GM21619 (cell line): ENCODE results near the gene LEMD2.

ENCODE experiments used
- ATAC-seq: cut with Tn5 transposase; IDR thresholded peaks from one replicate; pipeline ENCODE4 v1.9.1; 2021; ENCODE audit not compliant: unreplicated experiment

Gene LEMD2

GRCh38 chr6:33820243-33820642, 31.3 kb upstream of the LEMD2 start:
- no peak for ATAC-seq

DNA sequence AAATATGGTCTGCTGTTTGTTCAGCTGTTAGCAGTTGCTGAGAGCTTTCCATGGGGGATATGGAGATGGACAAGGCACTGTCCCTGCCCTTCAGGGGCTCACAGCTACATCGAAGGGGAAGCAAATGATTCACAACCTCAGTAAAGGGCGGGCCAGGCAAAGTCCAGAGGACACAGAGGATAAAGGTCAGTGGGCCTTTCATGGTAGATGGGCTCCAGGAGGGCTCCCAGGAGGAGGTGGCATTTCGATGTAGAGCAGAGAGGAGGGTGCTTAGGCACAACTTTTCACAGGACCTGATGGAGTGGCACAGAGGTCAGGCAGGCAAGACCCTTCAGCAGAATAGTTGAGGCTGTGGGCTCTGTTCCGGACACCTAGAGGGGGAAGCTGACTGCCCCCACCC, 30.1 kb upstream of the LEMD2 start:
- ATAC-seq = no peak

- no peak for ATAC-seq
Observed at GRCh38 chr6:33818293-33818692, 29.4 kb upstream of the LEMD2 start.

GRCh38 chr6:33817489-33817888, 28.6 kb upstream of the LEMD2 start:
- no peak for ATAC-seq

DNA sequence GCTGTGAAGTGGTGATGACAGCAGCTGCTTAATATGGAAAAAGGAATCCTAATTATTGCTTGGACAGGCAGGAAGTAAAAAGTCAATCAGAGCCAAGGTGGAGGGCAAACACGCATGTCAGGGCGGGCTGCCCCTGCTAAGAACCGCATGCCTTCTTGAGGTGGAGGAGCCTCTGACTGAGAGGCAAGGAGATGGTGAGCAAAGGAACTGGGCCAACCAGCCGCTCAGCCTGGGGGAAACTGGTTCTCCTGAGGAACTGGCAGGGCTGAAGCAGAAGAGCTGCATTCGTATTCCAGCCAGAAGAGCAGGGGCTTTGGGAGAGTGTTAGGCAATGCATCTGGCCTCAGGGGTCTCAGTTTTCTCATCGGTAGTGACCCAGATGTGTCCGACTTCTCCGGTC, 28.0 kb upstream of the LEMD2 start:
- no peak for ATAC-seq

- ATAC-seq = no peak
Observed at GRCh38 chr6:33815854-33816253, 26.9 kb upstream of the LEMD2 start.

DNA sequence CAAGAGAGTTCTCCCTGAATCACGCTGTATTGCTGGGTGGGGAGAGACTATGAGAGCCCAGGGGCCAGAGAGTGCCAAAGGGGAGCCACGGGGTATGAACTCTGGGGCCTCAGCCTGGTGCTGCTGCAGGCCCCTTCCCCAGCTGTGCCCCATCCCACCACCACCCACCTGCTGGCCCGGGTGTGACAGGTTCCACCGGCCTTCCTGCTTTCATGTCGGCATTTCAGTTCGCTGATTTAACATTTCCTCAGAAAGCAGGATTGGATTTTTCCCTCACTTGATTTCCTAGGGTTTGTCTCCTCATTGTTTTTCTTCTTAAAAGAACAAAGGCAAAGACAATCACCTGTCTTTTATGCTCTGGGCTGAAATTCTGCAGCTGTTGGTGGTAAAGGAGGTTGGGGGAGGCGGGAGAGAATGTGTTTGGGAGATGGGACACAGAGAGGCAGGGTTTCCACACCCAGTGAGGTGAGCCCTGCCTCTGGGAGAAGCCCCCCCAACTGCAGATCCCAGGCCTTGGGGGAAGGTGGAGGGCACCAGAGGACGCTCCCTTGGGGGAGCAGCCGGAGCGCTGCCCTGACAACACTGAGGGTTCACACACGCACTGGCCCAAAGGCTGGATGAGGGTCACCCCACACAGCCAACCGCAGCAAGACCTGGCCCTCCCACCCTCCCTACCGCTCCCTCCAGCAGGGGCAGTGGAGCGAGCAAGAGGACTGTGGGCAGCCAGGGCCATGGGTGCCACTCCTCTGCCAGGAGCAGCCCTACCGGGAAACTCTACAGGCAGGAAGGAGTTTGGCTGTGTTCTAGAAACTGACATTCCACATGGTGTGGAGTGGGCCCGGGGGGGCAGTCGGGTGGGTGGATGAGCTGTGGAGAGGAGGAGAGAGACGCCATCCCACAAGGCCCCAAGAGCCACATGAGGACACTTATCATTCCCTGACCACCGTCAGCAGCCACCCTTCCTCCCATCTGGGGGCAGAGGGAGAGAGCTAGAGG, 25.4 kb upstream of the LEMD2 start:
- no peak for ATAC-seq

- ATAC-seq = no peak
Observed at GRCh38 chr6:33813246-33813904, 24.4 kb upstream of the LEMD2 start.

GRCh38 chr6:33812669-33813068, 23.7 kb upstream of the LEMD2 start:
- ATAC-seq = no peak

- no peak for ATAC-seq
Observed at GRCh38 chr6:33809594-33809993, 20.7 kb upstream of the LEMD2 start.

DNA sequence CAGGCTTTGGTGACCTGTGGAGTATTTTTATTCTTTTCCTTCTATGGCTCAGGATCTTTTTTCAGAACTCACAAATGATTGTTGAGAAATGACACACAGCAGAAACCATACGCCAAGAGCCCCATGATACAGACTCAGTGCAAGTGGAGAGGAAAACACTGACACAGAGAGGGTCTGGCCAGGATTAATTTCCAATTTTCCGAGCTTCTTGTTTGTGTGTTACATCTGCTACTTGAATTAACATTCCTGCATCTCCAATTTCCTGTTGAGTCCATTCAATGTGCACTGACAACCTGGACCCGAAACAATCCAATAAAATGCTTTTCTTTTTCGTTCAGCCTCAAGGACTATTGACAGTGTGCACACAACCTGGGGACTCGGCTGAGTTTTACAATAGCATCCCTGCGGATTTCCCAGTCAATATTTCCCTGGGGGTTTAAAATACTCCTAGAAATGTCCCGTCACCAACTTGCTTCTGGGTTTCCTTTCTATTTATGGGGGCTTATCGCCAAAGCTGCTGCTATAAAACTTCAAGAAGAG, 19.8 kb upstream of the LEMD2 start:
- no peak for ATAC-seq

DNA sequence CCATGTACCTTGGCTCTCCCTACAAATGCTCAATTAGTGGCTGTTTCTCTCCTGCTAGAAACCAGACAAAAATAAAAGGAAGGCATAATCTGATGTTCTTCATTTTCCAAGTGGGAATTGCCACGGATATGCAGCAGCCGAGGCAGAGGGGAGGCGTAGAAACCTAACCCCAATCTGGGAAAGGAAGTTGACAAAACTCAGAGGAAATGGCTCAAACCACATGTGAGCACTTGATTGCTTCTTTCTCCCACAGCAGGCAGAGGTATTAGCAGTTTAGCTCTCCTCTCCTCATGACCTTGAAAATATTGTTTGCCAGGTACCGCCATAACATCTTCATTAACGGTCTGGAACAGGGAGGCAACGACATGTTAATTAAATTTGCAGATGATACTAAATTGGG, 18.7 kb upstream of the LEMD2 start:
- ATAC-seq = no peak

GRCh38 chr6:33806841-33807240, 17.9 kb upstream of the LEMD2 start:
- ATAC-seq = no peak

GRCh38 chr6:33803571-33804053, 14.7 kb upstream of the LEMD2 start, which contains the start of gene MLN:
Gene MLN (minus strand): TSS chr6:33804003. CDS start chr6:33801163, 2,840 bp downstream.
- ATAC-seq = no peak

DNA sequence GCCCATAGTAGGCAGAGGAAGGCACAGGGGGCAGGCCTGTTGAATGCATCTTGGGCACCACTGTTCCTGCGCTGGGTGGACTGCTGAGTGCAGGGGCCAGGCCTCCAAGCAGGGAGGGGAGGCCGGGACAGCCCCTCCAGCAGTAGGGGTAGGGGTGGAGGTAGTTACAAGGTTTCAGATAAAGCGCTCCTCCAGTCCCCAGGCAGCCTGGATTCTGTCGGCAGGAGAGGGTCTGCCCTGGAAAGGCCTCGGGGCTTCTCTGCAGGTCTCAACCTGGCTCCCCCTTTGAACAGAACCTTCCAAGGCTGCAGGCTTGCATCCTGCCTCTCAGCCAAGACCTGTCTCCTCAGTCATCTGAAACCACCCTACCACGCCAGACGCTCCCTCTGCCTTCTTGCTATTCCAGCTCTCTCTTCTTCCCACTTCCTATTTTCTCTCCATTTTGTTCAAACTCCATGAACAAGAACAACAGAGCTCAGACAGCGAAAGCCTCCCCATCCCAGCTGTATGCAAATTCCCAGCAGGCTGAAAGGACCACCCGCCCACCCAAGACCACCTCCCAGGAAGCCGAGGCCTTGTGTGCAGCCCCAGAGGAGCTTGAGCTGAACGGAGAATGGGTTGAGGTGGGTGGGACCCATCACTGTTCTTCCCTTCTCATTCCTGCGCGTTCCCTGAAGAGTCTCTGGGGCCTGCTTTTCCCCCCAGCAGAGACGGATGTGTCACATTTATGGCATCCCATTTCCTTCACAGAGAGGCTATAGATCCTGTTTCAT, 13.4 kb upstream of the LEMD2 start:
- ATAC-seq = no peak

DNA sequence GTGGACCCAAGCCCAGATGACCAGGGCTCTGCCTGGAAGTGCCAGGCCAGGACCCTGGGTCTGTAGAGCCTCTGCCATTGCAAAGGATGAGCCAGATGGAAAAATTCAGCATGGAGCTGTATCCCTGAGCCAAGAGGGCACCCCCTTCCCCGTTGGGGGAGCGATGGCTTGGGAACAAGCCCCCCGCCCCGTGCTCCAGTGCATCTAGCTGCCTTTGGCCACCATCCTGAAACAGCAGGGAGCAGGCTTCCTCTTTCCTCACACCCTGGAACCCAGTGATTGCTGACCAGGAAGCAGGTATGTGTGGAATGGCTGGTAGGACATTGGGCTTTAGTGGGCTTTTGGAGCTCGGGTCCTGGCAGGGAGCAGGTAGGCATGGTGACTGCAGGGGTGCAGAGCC, 12.7 kb upstream of the LEMD2 start:
- no peak for ATAC-seq

- no peak for ATAC-seq
Observed at GRCh38 chr6:33800248-33800969, 11.5 kb upstream of the LEMD2 start.

DNA sequence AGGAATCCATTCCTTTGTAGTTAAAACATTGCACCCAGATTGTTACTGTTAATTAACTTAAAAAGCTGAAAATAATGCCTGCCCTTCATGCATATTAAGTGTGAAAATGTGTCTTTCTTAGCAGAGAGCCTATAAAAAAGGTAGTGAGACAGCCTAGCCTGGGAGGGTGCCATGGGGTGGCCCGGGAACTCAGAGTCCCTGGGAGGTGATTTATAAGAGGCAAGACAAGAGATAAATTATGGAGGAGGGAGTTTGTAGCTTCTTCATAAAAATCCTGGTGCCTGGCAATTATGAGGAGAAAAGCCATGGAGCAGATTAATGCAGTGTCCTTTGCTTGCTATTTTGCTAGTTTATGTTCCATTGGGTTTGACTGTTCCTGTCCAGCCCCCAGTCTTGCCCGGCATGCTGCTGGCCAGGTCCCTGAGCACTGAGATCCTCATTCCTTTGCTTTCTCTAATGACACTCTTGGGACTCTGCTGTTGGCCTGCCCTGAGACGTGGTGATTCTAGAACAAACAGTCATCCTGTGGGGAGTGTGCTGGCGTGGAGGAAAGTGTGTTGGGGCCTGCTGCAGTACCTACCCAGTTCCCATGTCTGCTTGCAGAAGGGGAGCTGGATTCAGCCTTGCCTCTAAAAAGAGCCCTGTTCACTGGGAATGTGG, 10.7 kb upstream of the LEMD2 start:
- ATAC-seq = no peak

DNA sequence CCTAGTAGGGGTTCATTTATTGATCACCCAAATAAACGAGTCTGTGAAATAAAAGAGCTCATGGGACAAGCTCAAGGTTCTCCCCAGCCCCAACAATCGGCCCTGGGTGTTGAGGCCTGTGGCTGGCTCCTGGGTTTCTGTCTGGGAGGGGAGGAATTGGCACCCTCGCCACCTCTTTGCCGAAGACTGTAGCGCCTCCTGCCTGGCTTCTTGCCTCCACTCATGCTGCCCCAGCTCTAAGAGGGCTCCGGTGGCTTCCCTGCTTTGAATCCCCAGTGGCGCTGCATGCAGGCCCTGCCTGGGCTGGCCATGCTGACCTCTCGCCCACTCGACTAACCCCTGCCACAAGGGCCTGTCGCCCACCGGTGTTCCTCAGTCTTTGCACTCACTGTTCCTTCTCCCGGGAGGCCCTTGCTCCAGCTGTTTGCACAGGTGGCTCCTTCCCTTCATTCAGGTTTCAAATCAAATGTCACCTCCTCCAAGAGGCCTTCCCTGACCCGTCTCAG, 9.5 kb upstream of the LEMD2 start:
- no peak for ATAC-seq
